Choroid plexus epithelial cell (primary cell): Measurements from ENCODE around the gene ELK4.

Experiments
- DNase-seq: peaks from one replicate; pipeline ENCODE4 v3.0.0-alpha.2; 2010; ENCODE audit warnings: low read depth
- H3K4me3 ChIP-seq: 2 replicates; pipeline ENCODE4 v1.5.1; 2011; ENCODE audit warnings: low read depth, mild to moderate bottlenecking, control low read depth, low read length, moderate library complexity
- CTCF ChIP-seq: conservative IDR thresholded peaks from 2 replicates; pipeline ENCODE4 v1.5.1; 2011; ENCODE audit warnings: low read depth, mild to moderate bottlenecking, control low read depth, inconsistent platforms, low read length, moderate library complexity

Gene ELK4

DNA sequence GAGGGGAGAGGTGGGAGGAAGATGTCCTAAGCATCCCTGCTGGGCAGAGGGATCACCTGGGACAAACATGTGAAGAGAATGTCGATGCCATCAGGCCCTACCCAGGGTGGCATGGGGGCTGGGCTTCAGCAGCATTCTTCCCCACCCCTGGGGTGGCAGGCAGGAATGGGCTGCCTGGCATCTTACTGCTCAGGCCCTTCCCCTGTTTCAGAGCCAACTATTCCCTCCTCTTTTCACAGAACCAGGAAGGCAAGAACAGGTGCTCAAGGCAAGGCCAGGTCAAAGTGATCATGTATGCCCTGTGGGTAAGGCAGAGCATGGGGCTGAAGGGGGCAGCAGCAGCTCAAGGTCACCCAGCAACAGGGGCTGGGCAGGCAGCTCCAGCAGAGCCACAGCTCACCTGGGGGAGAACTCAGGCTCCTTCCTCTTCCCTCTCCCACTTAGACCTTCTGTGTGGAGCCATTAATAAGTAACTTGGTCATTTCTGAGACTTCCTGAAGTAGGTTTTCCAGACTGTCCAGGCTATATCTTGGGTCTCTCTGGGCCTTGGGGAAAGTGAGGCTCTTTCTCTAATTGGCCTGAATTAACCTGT lies 56.4 kb downstream of the ELK4 start:
- H3K4me3 ChIP-seq, result no peak overlapping the region
- no peak for DNase-seq
- TF ChIP-seq CTCF, result no peak

DNA sequence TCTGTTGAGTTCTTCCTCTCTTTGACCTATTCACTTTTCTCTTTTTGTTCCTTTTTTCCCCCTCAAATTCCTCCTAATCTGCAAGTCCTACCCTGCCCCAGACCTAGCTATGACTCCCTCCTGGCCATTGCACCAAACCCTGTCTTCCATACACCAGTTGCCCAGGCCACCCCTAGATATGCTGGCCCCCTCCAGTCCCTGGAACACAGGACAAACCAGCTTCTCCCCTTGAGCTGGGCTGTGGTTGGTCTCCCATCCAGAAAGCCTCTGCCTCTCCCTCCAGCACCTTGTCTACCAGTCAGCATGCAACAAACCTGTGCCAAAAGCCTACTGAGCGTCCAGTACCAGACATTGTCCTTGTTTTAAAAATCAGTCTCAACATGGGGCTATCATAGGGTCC lies 59.4 kb downstream of the ELK4 start:
- H3K4me3 ChIP-seq, result no peak overlapping the region
- TF ChIP-seq CTCF, result no peak
- DNase-seq, result no peak

- no peak for TF ChIP-seq CTCF
- DNase-seq, result no peak
- H3K4me3 ChIP-seq, result no peak overlapping the region
Measured at GRCh38 chr1:205571747-205572146, 60.1 kb downstream of the ELK4 start.

DNA sequence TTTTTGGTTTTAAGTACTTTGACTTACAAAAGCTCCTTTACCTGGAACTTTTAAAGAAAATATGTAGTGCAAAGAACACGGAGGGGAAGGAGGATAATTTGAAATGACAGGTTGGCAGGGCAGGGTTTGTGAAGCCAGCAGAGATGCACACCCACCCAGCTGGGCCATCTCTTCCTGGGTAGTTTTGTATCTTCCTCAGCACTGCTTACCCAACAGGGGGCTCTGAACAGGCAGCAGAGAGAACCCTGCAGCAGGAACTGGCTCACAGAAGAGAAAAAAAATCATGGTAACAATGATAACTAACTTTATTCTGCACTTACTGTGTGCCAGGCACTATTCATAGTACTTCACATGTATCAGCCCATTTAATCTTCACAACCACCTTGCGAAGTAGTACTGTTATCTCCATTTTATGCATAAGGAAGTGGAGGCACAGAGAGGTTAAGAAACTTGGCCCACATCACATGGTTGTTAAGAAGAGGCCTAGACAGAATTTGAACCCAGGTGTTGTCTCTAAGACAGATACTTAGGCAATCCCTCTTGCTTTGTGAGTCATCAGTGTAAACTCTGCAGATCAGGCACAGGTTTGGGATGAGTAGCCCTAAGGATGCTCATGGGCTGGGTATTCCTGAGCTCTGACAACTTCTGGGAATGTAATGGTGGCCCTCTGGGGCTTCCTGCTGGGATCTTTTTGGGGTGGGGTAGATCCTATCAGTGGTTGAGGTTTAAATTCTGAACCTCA lies 60.8 kb downstream of the ELK4 start:
- no peak for TF ChIP-seq CTCF
- no peak for DNase-seq
- no peak overlapping the region for H3K4me3 ChIP-seq

GRCh38 chr1:205570173-205570501 lies 61.7 kb downstream of the ELK4 start:
- no peak for DNase-seq
- H3K4me3 ChIP-seq, result no peak overlapping the region
- TF ChIP-seq CTCF, result no peak

DNA sequence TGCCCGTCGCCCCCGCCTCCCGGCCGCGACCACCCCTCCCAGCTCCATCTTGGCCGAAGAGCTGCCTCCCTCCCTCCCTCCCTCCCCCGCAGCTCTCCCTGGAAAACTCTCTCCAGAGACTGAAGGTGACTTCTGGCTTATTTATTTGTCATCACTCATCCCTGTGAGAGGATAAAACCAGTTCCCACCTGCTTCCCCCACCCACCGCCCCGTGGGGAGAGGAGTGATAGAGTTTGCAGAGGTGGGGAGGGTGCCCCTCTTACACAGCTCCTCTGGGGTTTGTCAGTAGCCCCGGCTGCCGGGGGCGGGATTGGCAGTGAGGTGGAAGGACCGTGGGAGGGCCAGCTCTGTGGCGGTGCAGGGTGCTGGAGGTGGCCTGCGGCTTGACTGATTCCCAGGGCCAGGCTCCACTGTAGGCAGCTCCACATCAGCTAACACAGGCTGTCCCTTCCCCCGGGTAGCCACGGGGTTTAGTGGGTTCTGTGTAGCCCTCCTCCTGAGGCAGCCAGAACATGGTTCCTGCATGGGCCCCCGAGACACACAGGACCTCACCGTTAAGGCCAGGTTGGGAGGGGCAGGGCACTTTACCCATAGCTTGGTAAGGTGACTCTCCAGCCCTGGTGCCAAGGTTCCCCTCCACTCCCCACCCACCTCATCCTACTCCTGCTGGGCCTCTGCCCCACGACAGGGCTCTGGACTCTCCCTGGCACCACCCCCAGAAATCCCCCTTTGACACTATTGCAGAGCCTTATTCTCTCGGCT lies 62.2 kb downstream of the ELK4 start:
- no peak for DNase-seq
- TF ChIP-seq CTCF, result no peak
- no peak overlapping the region for H3K4me3 ChIP-seq
